Ovary (tissue), 9 donors: ENCODE results near the gene EBF3. TPM values are rescaled to one million over a fixed set of nuclear protein-coding genes. Genes with fewer than 3 reads are reported as not detected.

Source experiments
- DNase-seq, 5 donors: peaks; one replicate each; pipeline ENCODE4 v3.0.0-alpha.2; 2019 to 2020
- H3K27ac ChIP-seq, 2 donors: fragments of 200-600 bp; one replicate each; pipeline versions ENCODE4 v1.5.1 to v1.8.0; 2019 to 2022
- H3K27me3 ChIP-seq: fragments of 200-600 bp; one replicate; pipeline ENCODE4 v1.8.0; 2022
- H3K36me3 ChIP-seq: fragments of 200-600 bp; sonication (generic); one replicate; pipeline ENCODE4 v1.5.1; 2019
- H3K4me1 ChIP-seq: one replicate; pipeline ENCODE4 v1.8.1; 2013; ENCODE audit warnings: mild to moderate bottlenecking, moderate library complexity; ENCODE audit not compliant: insufficient read depth
- H3K4me3 ChIP-seq: fragments of 200-600 bp; sonication (generic); one replicate; pipeline ENCODE4 v1.5.1; 2017
- H3K9me3 ChIP-seq, 2 donors: fragments of 200-600 bp in 1 of 2; sonication (generic) in 1 of 2; one replicate each; pipeline versions ENCODE4 v1.5.1 to v1.8.1; 2013 to 2019; ENCODE audit warnings: mild to moderate bottlenecking in 1 of 2, moderate library complexity in 1 of 2
- CTCF ChIP-seq, 3 donors: fragments of 450-650 bp in 2 of 3; fragments of 200-600 bp in 1 of 3; IDR thresholded peaks; one replicate each; pipeline versions ENCODE4 v1.5.1 to v1.8.0; 2016 to 2022; ENCODE audit warnings: antibody characterized with exemption in 3 of 3, mild to moderate bottlenecking in 1 of 3
- EP300 ChIP-seq: sonication (generic); formaldehyde crosslinking; IDR thresholded peaks from one replicate; pipeline ENCODE4 v1.6.1; 2017; ENCODE audit warnings: antibody characterized with exemption
- POLR2A ChIP-seq: fragments of 450-650 bp; IDR thresholded peaks from one replicate; pipeline ENCODE4 v1.6.1; 2017; ENCODE audit warnings: antibody characterized with exemption, mild to moderate bottlenecking, moderate library complexity
- whole genome bisulfite sequencing, 3 donors: extraction: QIAGEN DNeasy Blood & Tissue Kit in 1 of 3; methylation state at CpG; one replicate each; pipeline versions ENCODE4 v1.1.5 to v1.1.7; 2013 to 2017; 5-methylcytosine and 5-hydroxymethylcytosine counted together
- intact Hi-C, 4 donors: fragments of 100-400 bp; cut with DNase I; formaldehyde crosslinking; loops; one replicate each; pipeline versions ENCODE4 v1.11.0 to v1.15.1; 2022 to 2023
- microRNA-seq, 3 donors: library from miRNA; unstranded; fragments of <30 nt; microRNA quantifications; one replicate each; pipeline versions ENCODE4 to v1.2.0, GENCODE V29; 2019 to 2020
- polyA plus RNA-seq, 2 donors: library from polyadenylated mRNA; stranded (reverse); fragments of 200-250 nt in 1 of 2; fragments of 350-450 nt in 1 of 2; fragmentation: Illumina TruSeq in 1 of 2; extraction: RNeasy Lipid Tissue Mini Kit (QIAGEN cat#74804) in 1 of 2; gene quantifications; one replicate each; pipeline ENCODE4 v1.2.3, GENCODE V29; 2013 to 2014
- small RNA-seq: library from RNA; depleted of rRNA; stranded (forward); fragments of <200 nt; gene quantifications from one replicate; pipeline ENCODE3, GENCODE V24; 2016
- total RNA-seq, 7 donors: library from RNA; depleted of rRNA in 2 of 7; stranded (reverse); fragments of >200 nt in 2 of 7; fragmentation: NEBNext Ultra II Directional in 3 of 7; extraction: Animal tissue kit (Norgen Biotek cat#: 25700) in 3 of 7; gene quantifications; one replicate each; pipeline versions ENCODE4 v1.1.0 to v1.2.4, GENCODE V29; 2016 to 2023
- donor health status: DM: no; HTN: no; CAD: no; lungs with moderate emphysema.
- donor health status: DM: no; HTN: no; CAD: no.
- donor health status: Bipolar disorder and iron deficiency.
- donor health status: DM: yes; HTN: yes; CAD: no.
- donor health status: DM: no; HTN: no; CAD: no.
- donor health status: DM: yes; HTN: yes; CAD: no.

EBF3 gene
- total and polyA plus RNA-seq, 9 donors = 0.15 to 3.6 (median 0.79) TPM

GRCh38 chr10:129787557-129787956 is 176.5 kb downstream of the EBF3 start:
- no peak overlapping the region for H3K4me3 ChIP-seq
- H3K27me3 ChIP-seq = no peaks in the 10 kb centered on the region
- H3K36me3 ChIP-seq = no peaks in the 10 kb centered on the region
- no peak overlapping the region for H3K27ac ChIP-seq
- H3K9me3 ChIP-seq = peaks cover 0 to under 1% of the 10 kb centered on the region in 2 donors
- DNase-seq = no peak
- intact Hi-C loops = no loop called here
- WGBS, 3 donors = 77 to 97% (median 82%) methylated on average over 5 of the region's 5 CpGs
- TF ChIP-seq EP300 (no peak), CTCF (IDR thresholded peaks at IDR 0.05) (no peak), POLR2A (no peak)
- H3K4me1 ChIP-seq = no peaks in the 10 kb centered on the region

- intact Hi-C loops = no loop called here
- no peaks in the 10 kb centered on the region for H3K9me3 ChIP-seq
Observed at GRCh38 chr10:129786216-129786615, 177.9 kb downstream of the EBF3 start.

GRCh38 chr10:129785536-129785981 is 178.5 kb downstream of the EBF3 start:
- Histone ChIP-seq H3K4me3 (no peak overlapping the region), H3K27me3 (no peaks in the 10 kb centered on the region), H3K36me3 (no peaks in the 10 kb centered on the region), H3K27ac (no peak overlapping the region), H3K9me3 (no peaks in the 10 kb centered on the region), H3K4me1 (no peaks in the 10 kb centered on the region)
- intact Hi-C loops = no loop called here
- DNase-seq = no peak
- TF ChIP-seq CTCF (IDR thresholded peaks at IDR 0.05) (no peak), POLR2A (no peak), EP300 (no peak)
- WGBS, 3 donors = 84 to 89% (median 85%) methylated on average over 16 of the region's 16 CpGs

More at GRCh38 chr10:129786216-129786615, 177.9 kb downstream of the EBF3 start:
- no peak for DNase-seq
- H3K4me3 ChIP-seq = no peak overlapping the region
- H3K4me1 ChIP-seq = no peaks in the 10 kb centered on the region
- H3K36me3 ChIP-seq = no peaks in the 10 kb centered on the region
- no peak overlapping the region for H3K27ac ChIP-seq
- no peaks in the 10 kb centered on the region for H3K27me3 ChIP-seq
- 72 to 82% (median 75%) methylated on average over 10 of the region's 10 CpGs for WGBS, 3 donors
- TF ChIP-seq POLR2A (no peak), EP300 (no peak), CTCF (IDR thresholded peaks at IDR 0.05) (no peak)

Small RNAs within 50 kb of the gene (microRNA-seq; reads per million reads assigned to microRNA genes)
- 0 to 0.38 (median 0.18) reads per million in 3 donors for gene MIR4297

Small RNAs within 50 kb of the gene (small RNA-seq; reads per million reads assigned to genes)
- gene AL354950.2 (not detected), gene MIR4297 (not detected)

Other genes with a start within 250 kb of the EBF3 start
- 10 to 100 TPM in 1 of 7 donors, 1 to 10 TPM in 6; 3.1 to 10.3 (median 5.9) TPM for gene C10orf143, start 146.6 kb upstream of the EBF3 start, total RNA-seq
- 1 to 10 TPM; 5.7 to 7.2 TPM for gene C10orf143, start 146.6 kb upstream of the EBF3 start, polyA plus RNA-seq
- gene GLRX3, start 172.1 kb upstream of the EBF3 start, total RNA-seq = 10 to 100 TPM; 25.5 to 62.3 (median 46.1) TPM
- gene GLRX3, start 172.1 kb upstream of the EBF3 start, polyA plus RNA-seq = 10 to 100 TPM; 36.2 to 58.3 TPM